G401 (cell line): ENCODE data around the gene NHSL1. TPM values are rescaled to one million over a fixed set of nuclear protein-coding genes. Genes with fewer than 3 reads are reported as not detected.

ENCODE experiments used
- DNase-seq: peaks from one replicate; pipeline ENCODE4 v3.0.0-alpha.2; 2015; ENCODE audit warnings: low spot score
- in situ Hi-C: cut with HindIII; loops from 2 replicates; pipeline ENCODE4 v1.10.0; 2016; ENCODE audit warnings: low sequenced_read_pairs, mixed read lengths
- total RNA-seq: library from RNA; depleted of rRNA; stranded (reverse); fragments of >200 nt; shearing (Covaris generic); gene quantifications from 2 replicates; pipeline ENCODE4 v1.2.3, GENCODE V29; 2014; rRNA removed

Gene NHSL1
- total RNA-seq, 1 experiment from 2014 or later = 7.8 TPM

DNA sequence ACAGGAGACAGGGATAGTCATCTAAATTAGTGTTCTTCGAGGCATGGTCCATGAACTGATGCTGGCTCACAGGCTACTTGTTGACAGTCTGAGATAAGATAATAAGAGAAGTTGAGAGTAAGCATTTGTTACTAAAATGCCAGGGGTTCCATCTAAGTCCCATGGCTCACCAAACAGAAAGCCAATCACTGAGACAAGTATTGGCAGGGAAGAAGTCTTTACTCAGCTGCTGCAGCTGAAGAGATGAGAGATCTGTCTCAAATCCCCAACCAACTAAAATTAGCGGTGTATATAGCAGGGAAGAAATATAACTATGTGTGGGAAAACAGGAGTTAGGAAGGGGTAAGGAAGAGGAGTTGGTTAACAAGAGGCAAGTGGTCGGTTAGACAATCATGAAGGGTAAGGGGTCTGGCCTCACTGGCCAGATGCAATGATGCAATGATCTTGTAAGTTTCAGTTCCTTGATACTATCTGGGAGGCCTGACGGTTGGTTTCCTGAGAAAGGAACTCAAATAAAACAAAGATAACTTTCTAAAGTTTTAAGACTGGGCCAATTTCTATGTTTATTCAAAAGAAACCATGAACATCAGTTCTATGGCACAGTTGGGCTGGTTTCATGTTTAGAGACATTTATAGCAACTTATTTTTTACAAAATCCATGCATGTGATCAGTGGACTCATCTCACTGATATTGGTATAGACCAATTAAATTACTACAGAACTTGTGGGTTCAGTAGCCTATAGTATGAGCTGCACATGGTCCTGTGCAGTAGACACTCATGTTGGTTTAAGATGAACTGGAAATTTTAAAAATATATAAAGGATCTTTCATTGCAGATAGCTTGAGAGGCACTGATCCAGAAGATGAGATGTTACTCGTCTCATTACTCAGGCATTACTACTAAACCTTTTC lies 105.2 kb downstream of the NHSL1 start:
- DNase-seq = no peak
- in situ Hi-C loops = no loop called here

- in situ Hi-C loops = no loop called here
- no peak for DNase-seq
Measured at GRCh38 chr6:138389551-138389950, 109.7 kb downstream of the NHSL1 start.

GRCh38 chr6:138387577-138388368 lies 111.5 kb downstream of the NHSL1 start:
- in situ Hi-C loops = no loop called here

GRCh38 chr6:138386897-138387296 lies 112.4 kb downstream of the NHSL1 start:
- in situ Hi-C loops = no loop called here
- no peak for DNase-seq

More at GRCh38 chr6:138387577-138388368, 111.5 kb downstream of the NHSL1 start:
- DNase-seq = no peak

GRCh38 chr6:138383776-138384175 lies 115.5 kb downstream of the NHSL1 start:
- DNase-seq = no peak
- in situ Hi-C loops = no loop called here

DNA sequence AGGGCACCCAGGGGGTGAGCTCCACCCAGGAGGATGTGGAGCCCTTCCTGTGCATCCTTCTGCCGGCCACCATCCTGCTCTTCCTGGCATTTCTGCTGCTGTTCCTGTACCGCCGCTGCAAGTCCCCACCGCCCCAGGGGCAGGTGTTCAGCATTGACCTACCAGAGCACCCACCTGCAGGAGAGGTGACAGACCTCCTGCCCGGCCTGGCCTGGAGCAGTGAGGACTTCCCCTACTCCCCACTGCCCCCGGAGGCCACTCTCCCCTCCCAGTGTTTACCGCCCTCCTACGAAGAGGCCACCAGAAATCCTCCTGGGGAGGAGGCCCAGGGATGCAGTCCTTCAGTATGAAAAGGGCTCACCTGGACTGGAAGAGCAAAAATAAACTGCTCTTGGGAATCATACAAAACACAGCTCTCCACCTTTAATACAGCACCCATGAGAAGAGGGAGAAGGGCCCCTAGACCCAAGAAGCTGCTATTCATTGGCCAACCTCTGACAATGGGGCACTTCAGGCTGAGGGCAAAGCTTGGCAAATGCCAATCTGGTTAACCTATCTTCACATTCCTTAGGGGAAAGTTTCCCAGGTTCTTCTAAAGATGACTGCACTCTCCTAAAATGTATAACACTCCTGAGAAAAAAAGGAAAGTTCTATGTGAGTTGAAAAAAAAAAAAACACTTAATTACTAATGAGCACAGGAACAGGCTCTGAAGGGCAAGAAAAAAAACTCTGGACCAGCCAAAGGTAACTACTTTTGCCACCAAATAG lies 116.6 kb downstream of the NHSL1 start:
- no peak for DNase-seq
- in situ Hi-C loops = no loop called here

DNA sequence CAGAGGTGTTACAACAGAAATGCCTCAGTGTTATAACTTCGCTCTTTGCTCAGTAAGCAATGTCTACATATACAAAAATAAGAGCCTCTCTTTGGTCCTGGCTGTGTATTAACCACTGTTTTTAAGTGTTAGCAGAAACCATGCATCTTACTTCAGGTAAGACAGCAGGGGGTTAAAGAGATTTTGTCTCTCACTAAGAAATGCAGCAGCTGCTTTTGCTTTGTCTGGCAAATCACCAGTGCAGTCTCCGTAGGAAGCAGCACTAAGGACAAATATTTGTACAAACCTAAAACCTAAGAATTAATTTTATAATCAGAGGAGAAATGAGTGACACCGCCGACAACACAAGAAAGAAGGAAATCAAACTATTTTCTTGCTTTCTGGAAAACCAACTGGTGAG lies 120.8 kb downstream of the NHSL1 start:
- no peak for DNase-seq
- in situ Hi-C loops = no loop called here

GRCh38 chr6:138377844-138378243 lies 121.5 kb downstream of the NHSL1 start, which contains the start of gene SMIM28:
Gene SMIM28, plus strand, starts transcription at chr6:138377905. Its CDS starts 168 bp downstream, at chr6:138378073.
- in situ Hi-C loops = no loop called here
- DNase-seq = no peak

DNA sequence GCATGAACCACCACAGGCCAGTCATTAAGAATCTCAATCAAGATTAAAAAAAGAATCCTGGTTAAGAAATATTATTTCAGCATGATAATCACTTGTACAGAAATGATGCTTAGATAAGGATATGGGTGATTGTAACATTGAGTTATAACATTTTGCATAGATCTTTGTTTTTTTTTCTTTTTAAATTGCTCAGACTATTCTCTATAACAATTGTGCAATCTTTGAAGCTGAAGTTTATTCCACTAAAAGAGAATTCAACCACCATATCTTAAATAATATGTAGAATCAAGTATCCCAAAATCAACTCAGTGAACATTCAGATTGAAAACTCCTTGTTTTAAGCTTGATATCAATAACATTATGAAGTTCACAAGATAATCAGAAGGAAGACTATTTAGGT lies 122.3 kb downstream of the NHSL1 start:
- DNase-seq = no peak
- in situ Hi-C loops = no loop called here

GRCh38 chr6:138374815-138375214 lies 124.5 kb downstream of the NHSL1 start:
- in situ Hi-C loops = no loop called here
- DNase-seq = no peak

- no peak for DNase-seq
- in situ Hi-C loops = no loop called here
Measured at GRCh38 chr6:138374230-138374629, 125.1 kb downstream of the NHSL1 start.

- DNase-seq = peak; percentile 14
- in situ Hi-C loops = no loop called here
Measured at GRCh38 chr6:138372711-138373463, 126.4 kb downstream of the NHSL1 start.

Other genes starting within 250 kb of the NHSL1 start
- not detected in 2 replicates for gene SMIM28, start 121.6 kb downstream of the NHSL1 start, total RNA-seq
- gene HEBP2, start 95.3 kb downstream of the NHSL1 start, total RNA-seq = 18.1 and 44.1 TPM in 2 replicates